ENCODE measurements around the gene OPA1.

- TF ChIP-seq CTCF (optimal IDR thresholded peaks at IDR 0.05 in 1 of 3, IDR thresholded peaks at IDR 0.05 in 1 of 3, conservative IDR thresholded peaks at IDR 0.05 in 1 of 3; ENCODE audit: extremely low read depth in 1 of 3, insufficient read depth in 2 of 3, low read length in 3 of 3) (no peak), EZH2 (IDR thresholded peaks at IDR 0.05; ENCODE audit: low read length) (no peak)
Observed at GRCh38 chr3:193673845-193674244, 80.8 kb downstream of the OPA1 start.
